Activated CD8-positive, alpha-beta memory T cell treated with anti-CD3 and anti-CD28 coated beads for 4 hours (primary cell): ENCODE data around the gene OR51B4.
"Not testable (repeated sequence)": the region's sequence is repeated elsewhere in the genome, so short reads cannot be mapped to it uniquely, and the experiment has no call there.

Experiments used
- DNase-seq, 2 donors: peaks; one replicate each; pipeline ENCODE4 v3.0.0-alpha.2; 2020; ENCODE audit warnings: low read depth in 2 of 2

The OR51B4 gene

DNA sequence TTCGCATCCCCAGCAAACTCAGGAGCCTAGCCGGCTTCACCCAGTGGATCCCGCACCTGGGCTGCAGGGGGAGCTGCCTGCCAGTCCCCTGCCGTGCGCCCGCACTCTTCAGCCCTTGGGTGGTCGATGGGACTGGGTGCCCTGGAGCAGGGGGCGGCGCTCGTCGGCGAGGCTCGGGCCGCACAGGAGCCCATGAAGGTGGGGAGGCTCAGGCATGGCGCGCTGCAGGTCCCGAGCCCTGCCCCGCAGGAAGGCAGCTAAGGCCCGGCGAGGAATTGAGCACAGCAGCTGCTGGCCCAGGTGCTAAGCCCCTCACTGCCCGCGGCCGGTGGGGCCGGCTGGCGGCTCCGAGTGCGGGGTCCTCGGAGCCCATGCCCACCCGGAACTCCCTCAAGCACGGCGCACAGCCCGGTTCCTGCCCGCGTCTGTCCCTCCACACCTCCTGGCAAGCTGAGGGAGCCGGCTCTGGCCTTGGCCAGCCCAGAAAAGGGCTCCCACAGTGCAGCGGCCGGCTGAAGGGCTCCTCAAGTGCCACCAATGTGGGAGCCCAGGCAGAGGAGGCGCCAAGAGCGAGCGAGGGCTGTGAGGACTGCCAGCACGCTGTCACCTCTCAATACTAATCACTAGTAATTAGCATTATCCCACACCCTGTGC, 7.3 kb downstream of the OR51B4 start:
- not testable (repeated sequence) for DNase-seq

- DNase-seq = no peak
Measured at GRCh38 chr11:5293028-5293427, 8.7 kb downstream of the OR51B4 start.

GRCh38 chr11:5291207-5291838, 10.4 kb downstream of the OR51B4 start:
- no peak for DNase-seq

- no peak for DNase-seq
Measured at GRCh38 chr11:5290106-5290505, 11.6 kb downstream of the OR51B4 start.

DNA sequence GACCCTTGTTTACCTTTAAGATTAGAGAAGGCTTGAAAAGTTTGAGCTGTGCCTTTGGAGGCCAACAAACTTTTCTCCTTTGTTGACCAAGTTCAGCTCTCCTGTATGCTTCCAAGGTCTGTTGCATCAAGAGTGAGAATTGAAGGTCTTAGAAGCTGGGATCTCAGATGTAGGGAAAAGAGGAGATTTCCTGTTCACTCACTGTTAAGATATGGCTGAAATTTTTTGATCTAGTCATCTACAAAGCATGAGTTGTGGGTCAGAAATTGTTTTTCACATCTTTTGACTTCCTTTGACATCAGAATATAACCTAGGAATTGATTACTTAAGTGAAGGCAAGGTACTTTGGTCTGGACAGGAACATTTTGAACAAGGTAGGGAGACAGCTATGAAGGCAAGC, 12.1 kb downstream of the OR51B4 start:
- no peak for DNase-seq

GRCh38 chr11:5288906-5289550, 12.7 kb downstream of the OR51B4 start:
- no peak for DNase-seq

- no peak for DNase-seq
Measured at GRCh38 chr11:5288108-5288905, 13.4 kb downstream of the OR51B4 start.

GRCh38 chr11:5286901-5287300, 14.8 kb downstream of the OR51B4 start:
- no peak for DNase-seq

GRCh38 chr11:5286351-5286750, 15.4 kb downstream of the OR51B4 start:
- no peak for DNase-seq

DNA sequence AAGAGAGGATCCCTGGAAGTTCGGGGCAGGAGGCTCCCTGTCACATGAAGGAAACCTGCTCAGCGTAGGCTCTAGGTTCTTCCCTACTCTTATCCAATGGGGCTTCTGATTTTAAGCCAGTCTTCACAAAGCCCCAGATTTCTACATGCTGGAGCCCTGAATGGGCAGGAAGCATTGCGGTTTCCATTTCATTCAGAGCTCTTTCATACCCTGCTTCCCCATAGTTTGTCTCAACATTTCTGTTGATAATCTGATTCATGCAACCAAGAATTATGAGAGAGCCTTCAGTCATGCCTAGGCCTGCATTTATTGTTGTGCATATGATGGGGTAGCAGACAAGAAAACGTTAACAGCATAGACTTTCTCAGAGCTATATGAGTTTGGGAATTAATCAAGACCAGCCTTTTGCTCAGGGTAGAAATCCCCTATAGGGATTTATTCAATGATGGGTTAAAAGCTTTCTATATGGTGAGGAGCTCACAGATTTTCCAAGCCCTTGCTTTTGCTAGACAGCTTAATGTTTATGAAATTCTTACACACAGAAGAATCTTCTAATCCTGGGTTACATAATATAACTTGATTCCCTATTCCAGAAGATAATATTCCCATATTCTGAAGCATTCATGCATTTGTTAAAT, 15.9 kb downstream of the OR51B4 start:
- DNase-seq = no peak

- DNase-seq = no peak
Measured at GRCh38 chr11:5284637-5285036, 17.1 kb downstream of the OR51B4 start.

DNA sequence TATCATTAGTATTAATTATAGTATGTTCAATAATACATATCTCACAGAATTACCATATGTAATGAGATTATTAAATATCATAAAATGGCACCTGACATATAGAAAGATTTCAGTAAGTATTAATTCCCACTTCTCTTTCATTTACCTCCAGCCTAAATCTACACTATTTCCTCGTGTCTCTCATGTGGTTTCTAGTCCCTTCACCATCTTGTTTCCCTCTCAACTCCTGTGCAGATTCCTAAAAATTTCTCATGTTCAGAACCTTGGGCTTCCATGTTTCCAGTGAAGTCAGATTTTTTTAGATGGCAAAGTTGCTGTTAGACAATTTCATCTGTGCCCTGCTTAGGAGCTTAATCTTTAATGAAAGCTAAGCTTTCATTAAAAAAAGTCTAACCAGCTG, 17.9 kb downstream of the OR51B4 start:
- no peak for DNase-seq

DNA sequence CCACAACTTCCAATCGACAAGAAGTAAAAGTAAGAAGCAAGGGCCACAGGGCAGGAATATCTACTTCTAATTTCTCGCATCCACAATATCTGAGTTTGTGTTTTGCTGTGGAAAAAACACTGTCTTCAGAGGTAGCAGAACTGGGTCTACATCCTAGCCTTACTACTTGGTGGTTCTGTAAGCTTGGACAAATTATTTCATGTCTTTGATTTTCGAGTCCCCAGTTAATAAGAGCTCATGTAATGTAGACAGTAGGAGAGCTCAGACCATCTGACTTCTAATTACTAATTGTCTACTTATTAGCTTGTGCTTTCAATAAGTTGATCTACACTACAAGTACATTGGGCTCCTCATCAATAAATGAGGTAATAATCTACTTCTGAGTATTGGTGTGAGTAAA, 18.7 kb downstream of the OR51B4 start:
- no peak for DNase-seq

- DNase-seq = no peak
Measured at GRCh38 chr11:5282628-5283027, 19.1 kb downstream of the OR51B4 start.

DNA sequence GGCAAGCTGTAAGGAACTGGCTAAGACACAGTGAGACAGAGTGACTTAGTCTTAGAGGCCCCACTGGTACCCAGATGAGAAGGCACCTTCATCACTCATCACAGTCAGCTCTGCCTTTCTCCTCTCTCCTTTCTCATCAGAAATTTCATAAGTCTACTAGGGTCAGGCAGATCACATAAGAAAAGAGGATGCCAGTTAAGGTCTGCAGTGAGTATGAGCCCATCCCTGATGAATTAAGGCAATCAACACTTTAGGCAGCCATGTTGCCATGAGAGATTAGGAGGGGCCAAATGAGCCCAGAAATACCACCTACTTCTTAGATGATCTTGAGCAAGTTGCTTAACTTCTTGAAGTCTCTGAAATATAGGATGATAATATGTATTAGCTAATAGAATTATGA, 20.1 kb downstream of the OR51B4 start:
- no peak for DNase-seq

- DNase-seq = no peak
Measured at GRCh38 chr11:5280582-5281102, 21.1 kb downstream of the OR51B4 start.

DNA sequence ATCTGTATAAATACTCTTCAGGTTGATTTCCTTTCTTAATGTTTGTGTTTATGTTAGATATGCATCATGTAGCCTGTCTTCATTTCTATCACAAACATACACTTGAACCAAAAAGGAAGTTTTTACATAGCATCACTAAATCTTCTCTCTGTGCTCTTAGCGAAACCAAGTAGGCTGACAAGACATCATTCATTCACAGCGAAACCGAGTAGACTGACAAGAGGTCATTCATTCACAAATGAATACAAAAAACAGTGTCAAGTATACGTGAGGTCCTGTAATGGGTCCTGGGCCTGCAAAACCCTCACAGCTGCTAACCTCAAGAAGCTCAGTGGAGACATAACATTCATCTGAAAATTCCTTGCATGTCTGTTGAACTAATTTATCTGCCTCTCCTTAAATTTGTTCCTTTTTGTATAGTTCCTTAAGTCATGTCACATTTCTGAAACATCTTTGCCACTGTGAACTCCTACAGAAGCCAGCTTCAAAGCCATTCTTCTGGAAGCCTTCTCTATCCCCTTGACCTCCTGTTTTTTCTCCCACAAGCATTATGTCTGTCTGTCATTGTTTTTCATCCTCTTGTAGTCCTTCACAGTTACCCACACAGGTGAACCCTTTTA, 22.2 kb downstream of the OR51B4 start:
- DNase-seq = no peak

GRCh38 chr11:5277807-5278382, 23.9 kb downstream of the OR51B4 start:
- no peak for DNase-seq

DNA sequence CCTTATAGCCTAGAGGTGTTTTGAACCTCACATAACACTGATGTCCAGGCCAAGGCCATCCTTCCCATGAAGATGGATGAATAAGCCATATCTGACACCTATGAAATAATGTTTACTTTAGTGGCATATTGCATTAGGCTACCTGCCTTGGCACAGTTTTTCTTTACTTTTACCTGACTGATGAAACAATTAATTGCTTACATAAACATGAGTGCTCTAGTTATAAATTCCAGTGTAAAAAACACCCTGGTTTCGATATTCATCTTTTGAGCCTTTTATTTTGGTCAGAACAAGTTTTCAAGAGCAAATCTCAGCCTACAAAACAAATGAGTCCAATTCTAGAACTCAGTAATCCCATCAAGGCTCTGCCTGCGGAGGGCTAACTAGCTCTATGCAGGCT, 25.0 kb downstream of the OR51B4 start:
- no peak for DNase-seq

- DNase-seq = no peak
Measured at GRCh38 chr11:5275369-5276110, 26.2 kb downstream of the OR51B4 start.
